Measurements from ENCODE around the gene COX7A2L.

- no peak for TF ChIP-seq CTCF (IDR thresholded peaks at IDR 0.05; ENCODE audit: control extremely low read depth in 1 of 3, insufficient read depth in 1 of 3, low read depth in 1 of 3, low read length in 3 of 3)
- no peak for TF ChIP-seq KDM1A (IDR thresholded peaks at IDR 0.05; ENCODE audit: borderline replicate concordance, low read length)
- TF ChIP-seq GTF2F1 (IDR thresholded peaks at IDR 0.05; ENCODE audit: borderline replicate concordance, low read depth, low read length) = no peak
- no peak for TF ChIP-seq POLR2AphosphoS5 (IDR thresholded peaks at IDR 0.05; ENCODE audit: low read depth, low read length)
- TF ChIP-seq POLR2A (IDR thresholded peaks at IDR 0.05; ENCODE audit: control extremely low read depth in 1 of 2, low read depth in 2 of 2, low read length in 2 of 2) = no peak
- TF ChIP-seq EP300 (IDR thresholded peaks at IDR 0.05; ENCODE audit: borderline replicate concordance in 1 of 2, low read depth in 2 of 2, low read length in 2 of 2) = no peak
- TF ChIP-seq NRF1 (IDR thresholded peaks at IDR 0.05; ENCODE audit: low read depth, low read length) = no peak
- no peak for TF ChIP-seq TAF1 (IDR thresholded peaks at IDR 0.05; ENCODE audit: low read depth, low read length)
Observed at GRCh38 chr2:42317486-42317885, 43.5 kb downstream of the COX7A2L start.

Measured in H1 (cell line).